Natural killer cell treated with Interleukin-12 subunit alpha and Interleukin-12 subunit beta and Interleukin-15 and Interleukin-18, amount 100 ng/mL, for 72 hours (primary cell): ENCODE data around the gene EIF2A. TPM values are rescaled to one million over a fixed set of nuclear protein-coding genes. Genes with fewer than 3 reads are reported as not detected.
"Not testable (repeated sequence)": the region's sequence is repeated elsewhere in the genome, so short reads cannot be mapped to it uniquely, and the experiment has no call there.

ENCODE experiments used
- ATAC-seq, 2 donors: fragments of 150-1000 bp; cut with Tn5 transposase in 1 of 2; sonication (Bioruptor Pico), chemical (Tn5 transposase) in 1 of 2; 2 replicates each; pipeline ENCODE4 v1.10.0; 2021
- DNase-seq: peaks from one replicate; pipeline ENCODE4 v3.0.0; 2022; ENCODE audit warnings: low spot score
- H3K27ac Mint-ChIP-seq, 2 donors: 1 replicate in 1 of 2; 2 replicates in 1 of 2; pipeline ENCODE4 v1.8.0; 2022; ENCODE audit warnings: mixed read lengths in 2 of 2, mild to moderate bottlenecking in 1 of 2, moderate library complexity in 1 of 2
- H3K27me3 Mint-ChIP-seq, 2 donors: 1 replicate in 1 of 2; 2 replicates in 1 of 2; pipeline ENCODE4 v1.8.0; 2022; ENCODE audit warnings: mixed read lengths in 2 of 2
- H3K36me3 Mint-ChIP-seq: one replicate; pipeline ENCODE4 v1.8.0; 2022; ENCODE audit warnings: mixed read lengths
- H3K4me1 Mint-ChIP-seq, 2 donors: 1 replicate in 1 of 2; 2 replicates in 1 of 2; pipeline ENCODE4 v1.8.0; 2022; ENCODE audit warnings: low read depth in 2 of 2, mixed read lengths in 2 of 2, mild to moderate bottlenecking in 1 of 2
- H3K4me3 Mint-ChIP-seq: one replicate; pipeline ENCODE4 v1.8.0; 2022; ENCODE audit warnings: mixed read lengths
- H3K9me3 Mint-ChIP-seq: 2 replicates; pipeline ENCODE4 v1.8.0; 2022; ENCODE audit warnings: mixed read lengths
- total RNA-seq, 2 donors: library from RNA; stranded (reverse); gene quantifications; one replicate each; pipeline ENCODE4 v1.2.3, GENCODE V29; 2022

EIF2A gene
- total RNA-seq, 2 donors from 2014 or later = 98.0 to 114 TPM

GRCh38 chr3:150620002-150620689, 73.6 kb downstream of the EIF2A start:
- no peak overlapping the region for H3K4me3 Mint-ChIP-seq
- H3K36me3 Mint-ChIP-seq = peaks cover 3% of the 10 kb centered on the region
- no peaks in the 10 kb centered on the region for H3K27me3 Mint-ChIP-seq
- DNase-seq (no peak), ATAC-seq (peak in 1 of 2 donors; percentile 44)
- no peak overlapping the region for H3K27ac Mint-ChIP-seq
- peaks cover 29 to 34% of the 10 kb centered on the region in 2 donors for H3K4me1 Mint-ChIP-seq
- no peaks in the 10 kb centered on the region for H3K9me3 Mint-ChIP-seq

DNA sequence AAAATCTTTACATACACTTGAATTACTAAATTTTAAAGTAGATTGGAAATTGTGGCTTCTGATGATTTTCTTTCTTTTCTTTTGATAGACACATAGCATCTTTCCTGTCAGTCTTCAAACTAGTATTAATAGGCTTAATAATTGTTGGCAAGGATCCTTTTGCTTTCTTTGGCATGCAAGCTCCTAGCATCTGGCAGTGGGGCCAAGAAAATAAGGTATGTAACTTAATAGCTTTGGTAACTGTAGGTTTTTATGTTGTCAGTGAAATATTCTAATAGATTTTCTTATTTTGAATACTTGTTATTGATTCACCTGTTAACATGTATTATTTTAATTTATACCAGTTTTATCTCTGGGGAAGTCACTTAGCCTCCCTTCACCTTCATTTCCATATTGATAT, 76.4 kb downstream of the EIF2A start:
- Mint-ChIP-seq H3K4me1 (peaks cover 30 to 34% of the 10 kb centered on the region in 2 donors), H3K36me3 (peaks cover 15% of the 10 kb centered on the region)
- H3K4me3 Mint-ChIP-seq, DNase-seq, H3K27ac Mint-ChIP-seq, H3K9me3 Mint-ChIP-seq, H3K27me3 Mint-ChIP-seq, ATAC-seq: not testable (repeated sequence)

DNA sequence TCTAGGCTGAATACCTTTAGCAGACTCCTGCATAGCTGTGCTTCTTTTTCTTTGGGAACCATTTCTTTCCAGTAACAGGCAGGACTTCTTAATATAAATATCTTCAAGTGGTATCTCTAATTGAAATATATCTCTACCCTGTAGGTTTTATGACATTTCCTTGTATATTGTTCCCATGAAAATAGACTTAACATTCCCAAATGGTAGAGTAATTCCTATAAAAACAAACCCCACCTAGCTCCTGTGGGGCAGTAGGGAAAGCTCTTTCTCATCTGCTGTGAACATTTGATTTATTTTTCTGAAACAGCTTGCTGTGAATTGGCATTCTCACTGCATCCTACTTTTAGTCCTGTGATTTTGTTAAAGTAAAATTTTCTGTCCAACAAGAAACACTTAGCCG, 77.4 kb downstream of the EIF2A start:
- Mint-ChIP-seq H3K36me3 (peaks cover 20% of the 10 kb centered on the region), H3K4me3 (no peak overlapping the region), H3K9me3 (no peaks in the 10 kb centered on the region), H3K27ac (no peak overlapping the region), H3K27me3 (no peaks in the 10 kb centered on the region), H3K4me1 (peaks cover 28 to 30% of the 10 kb centered on the region in 2 donors)
- no peak for DNase-seq
- ATAC-seq = no peak

- Mint-ChIP-seq H3K9me3 (no peaks in the 10 kb centered on the region), H3K4me3 (no peak overlapping the region), H3K4me1 (peaks cover 20 to 23% of the 10 kb centered on the region in 2 donors), H3K27ac (no peak overlapping the region), H3K27me3 (no peaks in the 10 kb centered on the region), H3K36me3 (peaks cover 22% of the 10 kb centered on the region)
- DNase-seq = no peak
- ATAC-seq = no peak
These were observed 79.8 kb downstream of the EIF2A start for GRCh38 chr3:150626148-150626930.

DNA sequence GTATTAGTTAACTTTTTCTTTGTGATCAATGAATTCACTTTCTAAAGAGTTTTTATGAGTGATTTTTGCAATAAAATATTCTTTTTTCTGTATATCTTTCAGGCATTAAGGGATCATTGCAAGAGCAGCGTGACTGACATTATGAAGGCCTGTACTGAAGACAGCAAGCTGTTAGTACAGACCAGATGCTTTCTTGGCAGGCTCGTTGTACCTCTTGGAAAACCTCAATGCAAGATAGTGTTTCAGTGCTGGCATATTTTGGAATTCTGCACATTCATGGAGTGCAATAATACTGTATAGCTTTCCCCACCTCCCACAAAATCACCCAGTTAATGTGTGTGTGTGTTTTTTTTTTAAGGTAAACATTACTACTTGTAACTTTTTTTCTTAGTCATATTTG, 81.0 kb downstream of the EIF2A start:
- DNase-seq (no peak), ATAC-seq (no peak)
- Mint-ChIP-seq H3K9me3 (no peaks in the 10 kb centered on the region), H3K4me1 (peaks cover 14 to 15% of the 10 kb centered on the region in 2 donors), H3K27ac (no peak overlapping the region), H3K4me3 (no peak overlapping the region), H3K36me3 (peaks cover 22% of the 10 kb centered on the region), H3K27me3 (no peaks in the 10 kb centered on the region)

DNA sequence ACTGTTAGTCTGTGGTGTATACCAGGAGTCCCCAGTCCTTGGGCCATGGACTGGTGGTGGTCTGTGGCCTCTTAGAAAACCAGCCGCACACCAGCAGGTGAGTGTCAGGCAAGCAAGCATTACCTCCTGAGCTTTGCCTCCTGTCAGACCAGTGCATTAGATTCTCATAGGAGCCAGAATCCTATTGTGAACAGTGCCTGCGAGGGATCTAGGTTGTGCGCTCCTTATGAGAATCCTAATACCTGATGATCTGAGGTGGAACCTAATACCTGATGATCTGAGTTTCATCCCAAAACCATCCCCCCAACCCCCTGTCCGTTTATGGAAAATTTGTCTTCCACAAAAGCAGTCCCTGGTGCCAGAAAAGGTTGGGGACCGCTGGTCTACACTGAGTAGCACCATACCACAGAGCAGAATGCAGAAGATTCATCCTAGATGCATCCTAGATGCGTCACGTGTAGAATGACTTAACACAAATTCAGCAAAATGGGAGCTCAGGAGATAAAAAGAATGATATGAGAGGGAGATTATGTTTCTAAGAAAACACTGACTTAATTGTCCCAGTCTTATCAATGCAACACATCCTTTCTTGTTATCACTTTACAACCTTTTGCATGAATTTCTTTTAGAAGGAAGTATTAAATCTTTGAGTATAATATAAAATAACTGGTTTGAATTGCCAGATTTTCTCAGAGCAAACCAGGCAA, 85.1 kb downstream of the EIF2A start:
- Mint-ChIP-seq H3K27me3 (no peaks in the 10 kb centered on the region), H3K4me3 (no peak overlapping the region), H3K27ac (no peak overlapping the region), H3K36me3 (peaks cover 8% of the 10 kb centered on the region), H3K9me3 (no peaks in the 10 kb centered on the region), H3K4me1 (peaks cover 29 to 30% of the 10 kb centered on the region in 2 donors)
- no peak for DNase-seq
- ATAC-seq = no peak

DNA sequence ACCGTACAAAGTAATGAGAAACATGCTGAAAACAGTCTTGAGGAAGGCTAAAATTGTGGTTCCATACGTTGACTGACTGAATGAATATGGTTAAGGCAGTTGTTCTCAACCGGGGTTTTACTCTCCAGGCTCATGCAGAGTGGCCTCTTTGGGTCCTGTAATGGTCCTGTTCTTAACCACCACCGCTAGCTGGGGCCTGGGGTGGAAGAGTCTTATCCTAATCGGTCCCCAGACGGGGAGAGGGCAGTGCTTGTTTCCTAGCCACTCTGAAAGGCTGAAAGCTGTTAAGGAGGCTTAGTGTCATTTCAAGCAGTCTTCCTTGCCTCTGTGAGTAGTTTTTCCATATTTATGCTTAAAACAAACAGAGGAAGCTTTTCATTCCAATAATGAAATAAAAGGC, 88.5 kb downstream of the EIF2A start:
- no peaks in the 10 kb centered on the region for H3K27me3 Mint-ChIP-seq
- peaks cover 38 to 41% of the 10 kb centered on the region in 2 donors for H3K4me1 Mint-ChIP-seq
- H3K36me3 Mint-ChIP-seq = no peaks in the 10 kb centered on the region
- no peak for DNase-seq
- H3K4me3 Mint-ChIP-seq = peak overlapping the region; percentile 61
- no peaks in the 10 kb centered on the region for H3K9me3 Mint-ChIP-seq
- ATAC-seq = peak; percentile 65
- peak overlapping the region; percentile 91 to 99 for H3K27ac Mint-ChIP-seq

DNA sequence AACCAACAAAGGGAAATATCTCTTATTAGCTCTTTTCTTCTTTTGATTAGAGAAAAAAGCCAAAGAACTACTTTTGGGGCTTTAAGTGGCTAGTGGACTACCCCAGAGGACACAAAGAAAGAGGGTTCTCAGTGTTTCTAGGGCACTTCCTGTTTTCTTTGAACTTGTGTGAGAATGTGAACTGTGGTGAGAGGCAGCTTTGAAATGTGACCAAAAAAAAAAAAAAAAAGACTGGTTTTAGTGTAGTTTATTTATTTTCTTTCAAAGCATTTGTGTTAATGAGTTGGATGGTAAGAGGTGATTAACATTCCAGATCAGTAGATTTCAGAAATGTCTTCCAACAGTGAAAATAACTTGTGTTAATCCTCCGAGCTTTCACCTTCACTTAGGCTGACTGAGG, 88.9 kb downstream of the EIF2A start:
- H3K36me3 Mint-ChIP-seq = no peaks in the 10 kb centered on the region
- H3K27me3 Mint-ChIP-seq = no peaks in the 10 kb centered on the region
- no peaks in the 10 kb centered on the region for H3K9me3 Mint-ChIP-seq
- DNase-seq (no peak), ATAC-seq (peak; percentile 78 to 87)
- H3K27ac Mint-ChIP-seq = peak overlapping the region; percentile 91 to 99
- peaks cover 36 to 41% of the 10 kb centered on the region in 2 donors for H3K4me1 Mint-ChIP-seq
- H3K4me3 Mint-ChIP-seq = peak overlapping the region; percentile 61

Other genes with a start within 250 kb of the EIF2A start
- gene TSC22D2, start 138.5 kb upstream of the EIF2A start, total RNA-seq = 10 to 100 TPM; 18.7 to 23.7 TPM
- gene SERP1, start 291 bp upstream of the EIF2A start, total RNA-seq = 100 to 1,000 TPM; 104 to 148 TPM
- gene SELENOT, start 56.5 kb downstream of the EIF2A start, total RNA-seq = 100 to 1,000 TPM in 1 of 2 donors, 10 to 100 TPM in 1; 72.4 to 147 TPM
- gene ERICH6, start 157.1 kb downstream of the EIF2A start, total RNA-seq = under 1 TPM in 1 of 2 donors, not detected in 1; 0.33 TPM
- 10 to 100 TPM; 34.9 to 41.4 TPM for gene SIAH2, start 216.4 kb downstream of the EIF2A start, total RNA-seq